Rectal smooth muscle tissue (tissue), 1 donor: ENCODE measurements around the gene CD79A.

Source experiments
- H3K27ac ChIP-seq: one replicate; pipeline ENCODE4 v1.7.0; 2013; ENCODE audit warnings: low read depth, low read length, inconsistent platforms
- H3K27me3 ChIP-seq: one replicate; pipeline ENCODE4 v1.7.0; 2013; ENCODE audit warnings: low read length; ENCODE audit not compliant: control insufficient read depth, insufficient read depth
- H3K36me3 ChIP-seq: one replicate; pipeline ENCODE4 v1.7.0; 2013; ENCODE audit warnings: low read length; ENCODE audit not compliant: control insufficient read depth, insufficient read depth
- H3K4me1 ChIP-seq: one replicate; pipeline ENCODE4 v1.7.0; 2013; ENCODE audit warnings: low read length; ENCODE audit not compliant: control insufficient read depth, insufficient read depth
- H3K4me3 ChIP-seq: one replicate; pipeline ENCODE4 v1.7.0; 2013; ENCODE audit warnings: low read length
- H3K9ac ChIP-seq: one replicate; pipeline ENCODE4 v1.7.0; 2013; ENCODE audit warnings: low read length

CD79A gene

DNA sequence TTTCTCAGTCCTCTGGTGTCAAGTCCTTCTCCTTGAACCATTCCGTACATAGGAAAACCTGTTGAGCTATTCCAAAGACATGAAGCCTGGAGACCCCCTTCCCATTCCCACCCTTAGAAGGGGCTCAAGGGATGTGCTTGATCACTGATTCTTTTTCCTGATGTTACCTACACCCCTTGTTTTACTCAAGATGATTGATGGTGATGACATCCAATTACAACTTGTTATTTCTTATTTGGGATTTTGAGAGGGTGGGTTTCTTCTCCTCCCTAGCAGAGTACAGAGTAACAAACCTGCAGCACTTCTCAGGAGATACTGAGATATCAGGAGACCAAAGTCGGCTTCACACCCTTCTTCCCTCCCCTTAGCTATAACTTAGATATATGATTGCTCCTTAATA lies 23.7 kb upstream of the CD79A start:
- Histone ChIP-seq H3K4me3 (no peak overlapping the region), H3K27me3 (peaks cover 3% of the 10 kb centered on the region), H3K9ac (no peak overlapping the region), H3K36me3 (no peaks in the 10 kb centered on the region), H3K4me1 (no peaks in the 10 kb centered on the region), H3K27ac (no peak overlapping the region)

DNA sequence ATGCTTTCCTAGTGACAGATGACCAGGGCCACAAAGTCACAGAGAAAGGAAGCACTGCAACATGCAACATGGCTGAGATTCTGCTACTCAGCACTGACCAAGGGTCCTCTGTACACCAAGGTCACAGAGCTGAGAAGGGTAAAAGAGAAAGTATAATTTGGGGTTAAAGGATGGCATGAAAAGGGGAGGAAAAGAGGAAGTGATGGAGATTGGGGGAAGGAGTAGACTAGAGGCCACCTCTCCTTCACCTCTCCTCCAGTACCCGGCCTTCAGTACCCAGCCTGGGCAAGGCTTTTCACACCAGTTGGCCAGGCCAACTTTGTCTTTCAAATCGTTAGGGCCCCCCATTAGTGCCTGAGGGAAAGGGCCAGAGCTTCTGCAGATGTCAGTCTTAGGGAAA lies 23.3 kb upstream of the CD79A start:
- H3K9ac ChIP-seq: no peak overlapping the region
- H3K27ac ChIP-seq: no peak overlapping the region
- no peaks in the 10 kb centered on the region for H3K4me1 ChIP-seq
- no peaks in the 10 kb centered on the region for H3K36me3 ChIP-seq
- peaks cover 3% of the 10 kb centered on the region for H3K27me3 ChIP-seq
- no peak overlapping the region for H3K4me3 ChIP-seq

DNA sequence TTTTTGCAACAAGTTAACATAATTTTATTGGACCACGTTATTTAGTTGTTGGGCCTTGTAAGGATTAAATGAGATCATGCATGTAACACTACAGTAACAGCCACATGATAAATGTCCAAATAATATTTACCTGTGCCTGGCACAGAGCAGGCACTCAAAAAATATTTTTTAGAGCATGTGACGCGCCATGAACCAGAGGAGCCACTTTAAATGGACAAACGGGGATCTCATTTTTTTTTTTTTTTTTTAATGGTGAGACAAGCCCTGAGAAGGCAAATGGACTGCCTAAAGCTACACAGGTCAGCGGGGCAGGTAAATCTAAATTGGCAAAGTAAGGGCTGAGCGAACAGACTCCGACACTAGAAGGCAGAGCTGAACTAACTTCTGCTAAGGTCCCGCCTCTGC lies 17.9 kb upstream of the CD79A start:
- H3K9ac ChIP-seq: no peak overlapping the region
- H3K27me3 ChIP-seq: no peaks in the 10 kb centered on the region
- peak overlapping the region; percentile 94 for H3K4me3 ChIP-seq
- H3K36me3 ChIP-seq: peaks cover 23% of the 10 kb centered on the region
- peaks cover 10% of the 10 kb centered on the region for H3K4me1 ChIP-seq
- peak overlapping the region; percentile 33 for H3K27ac ChIP-seq

DNA sequence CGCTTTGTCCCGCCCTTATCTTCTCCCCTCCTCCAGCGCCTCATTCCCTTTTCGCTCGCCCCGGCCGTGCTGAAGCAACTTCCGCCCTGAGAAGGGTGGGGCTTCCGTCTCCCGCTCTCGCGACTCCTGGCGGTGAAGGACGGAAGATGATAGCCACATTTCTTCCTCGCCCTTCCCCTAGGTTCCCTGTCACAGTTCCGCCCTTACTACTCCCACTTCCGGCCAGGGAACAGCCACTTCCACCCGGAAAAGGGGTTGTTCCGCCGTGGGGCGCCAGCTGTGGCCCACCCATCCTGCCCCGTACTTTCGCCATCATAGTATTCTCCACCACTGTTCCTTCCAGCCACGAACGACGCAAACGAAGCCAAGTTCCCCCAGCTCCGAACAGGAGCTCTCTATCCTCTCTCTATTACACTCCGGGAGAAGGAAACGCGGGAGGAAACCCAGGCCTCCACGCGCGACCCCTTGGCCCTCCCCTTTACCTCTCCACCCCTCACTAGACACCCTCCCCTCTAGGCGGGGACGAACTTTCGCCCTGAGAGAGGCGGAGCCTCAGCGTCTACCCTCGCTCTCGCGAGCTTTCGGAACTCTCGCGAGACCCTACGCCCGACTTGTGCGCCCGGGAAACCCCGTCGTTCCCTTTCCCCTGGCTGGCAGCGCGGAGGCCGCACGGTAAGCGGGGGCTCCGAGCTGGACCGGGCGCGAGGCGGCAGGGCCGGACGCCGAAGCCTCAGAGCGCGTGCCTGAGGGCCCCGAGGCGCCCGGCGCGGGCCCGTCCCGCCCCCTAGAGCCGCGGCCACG lies 17.3 kb upstream of the CD79A start, which contains the start of gene RPS19:
Gene RPS19, plus strand, starts transcription at position 638 of the 801 bp plus-strand sequence. CDS start 520 bp downstream, outside the sequence.
- H3K27ac ChIP-seq: peak within 1 kb of the TSS; percentile 97
- H3K4me1 ChIP-seq: peaks cover 10% of the 10 kb centered on the region
- H3K4me3 ChIP-seq: peak within 1 kb of the TSS; percentile 94
- H3K36me3 ChIP-seq: peaks cover 29% of the 10 kb centered on the region
- no peaks in the 10 kb centered on the region for H3K27me3 ChIP-seq
- peak within 1 kb of the TSS; percentile 99 for H3K9ac ChIP-seq

DNA sequence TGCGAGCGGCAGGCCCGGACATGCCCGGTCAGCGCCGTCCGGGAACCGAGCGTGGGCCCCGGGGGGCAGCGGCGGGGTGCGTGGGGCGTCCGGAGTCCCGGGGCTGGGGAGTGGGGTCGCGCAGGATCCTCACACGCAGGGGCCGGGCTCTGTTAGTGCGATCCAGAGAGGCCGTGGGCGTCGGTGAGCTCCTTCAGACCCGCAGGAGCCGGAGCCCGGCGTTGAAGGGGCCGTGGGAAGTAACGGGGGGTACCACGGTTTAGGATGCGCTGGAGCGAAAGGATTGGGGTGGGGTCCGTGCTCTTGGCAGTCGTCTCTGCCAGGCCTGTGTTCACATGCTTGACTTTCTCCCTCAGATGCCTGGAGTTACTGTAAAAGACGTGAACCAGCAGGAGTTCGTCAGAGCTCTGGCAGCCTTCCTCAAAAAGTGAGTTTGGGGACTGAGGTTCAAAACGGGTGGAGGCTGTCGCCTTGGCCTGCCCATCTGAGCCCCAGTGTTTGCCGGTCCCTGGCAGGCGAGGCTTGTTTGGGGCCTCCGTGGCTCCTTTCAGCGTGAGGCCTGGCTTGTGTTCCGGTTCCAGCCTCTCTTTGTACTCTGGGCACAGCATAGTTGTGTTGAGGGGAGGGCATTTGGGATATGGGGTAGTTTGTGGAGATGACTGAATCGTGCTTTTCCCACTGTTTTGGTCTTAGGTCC lies 16.5 kb upstream of the CD79A start:
- Histone ChIP-seq H3K4me3 (peak overlapping the region; percentile 94), H3K4me1 (peaks cover 10% of the 10 kb centered on the region)

DNA sequence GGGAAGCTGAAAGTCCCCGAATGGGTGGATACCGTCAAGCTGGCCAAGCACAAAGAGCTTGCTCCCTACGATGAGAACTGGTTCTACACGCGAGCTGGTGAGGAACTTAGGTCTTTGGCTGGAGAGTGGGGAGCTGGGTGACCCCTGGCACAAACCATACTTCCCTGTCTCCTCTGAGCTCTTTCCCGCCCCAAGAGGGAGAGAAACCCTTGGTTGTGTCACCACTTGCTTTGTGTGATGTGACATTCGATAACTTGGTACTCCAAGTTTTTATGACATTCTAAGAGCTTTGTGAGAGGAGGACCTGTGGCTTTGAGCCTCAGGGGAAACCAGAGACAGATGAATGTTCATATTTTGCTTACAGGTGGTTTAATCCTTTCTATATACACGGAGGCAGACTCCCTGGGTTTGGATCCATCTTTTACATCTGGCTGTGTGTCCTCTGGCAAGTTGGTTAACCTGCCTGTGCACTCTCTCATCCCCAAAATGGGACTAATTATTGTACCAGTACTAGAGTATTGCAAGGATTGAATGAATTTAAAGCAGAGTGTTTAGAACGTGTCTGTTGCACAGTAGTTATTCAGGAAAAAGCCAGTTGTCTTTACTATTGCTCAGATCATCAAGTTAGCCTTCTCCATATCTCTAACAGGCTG lies 15.8 kb upstream of the CD79A start:
- H3K4me3 ChIP-seq: peak overlapping the region; percentile 94
- peak overlapping the region; percentile 97 for H3K27ac ChIP-seq
- H3K36me3 ChIP-seq: peaks cover 31% of the 10 kb centered on the region
- H3K27me3 ChIP-seq: no peaks in the 10 kb centered on the region
- H3K9ac ChIP-seq: peak overlapping the region; percentile 99
- H3K4me1 ChIP-seq: peaks cover 10% of the 10 kb centered on the region

More for the DNA sequence above, 16.5 kb upstream of the CD79A start:
- Histone ChIP-seq H3K36me3 (peaks cover 29% of the 10 kb centered on the region), H3K9ac (peak overlapping the region; percentile 99), H3K27ac (peak overlapping the region; percentile 97), H3K27me3 (no peaks in the 10 kb centered on the region)

DNA sequence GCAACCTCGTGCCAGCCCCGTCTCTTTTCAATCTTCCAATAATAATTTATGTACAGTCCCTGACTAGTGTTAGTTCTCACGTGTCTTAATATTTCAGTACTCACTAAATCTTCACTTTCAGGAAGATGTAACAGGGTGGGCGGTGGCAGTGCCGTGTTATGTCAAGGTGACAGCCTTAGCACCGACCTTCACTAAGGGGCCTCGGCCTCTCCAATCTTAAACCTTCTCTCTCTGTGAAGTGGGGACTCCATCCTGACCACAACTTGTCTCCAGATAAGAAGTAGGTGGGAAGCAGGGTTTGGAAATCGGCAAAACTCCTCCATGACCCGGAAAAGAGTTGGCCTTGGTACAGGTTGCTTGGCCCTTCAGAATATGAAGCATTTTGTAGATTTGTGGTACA lies 15.2 kb upstream of the CD79A start:
- H3K4me3 ChIP-seq: no peak overlapping the region
- H3K9ac ChIP-seq: no peak overlapping the region
- H3K36me3 ChIP-seq: peaks cover 34% of the 10 kb centered on the region
- no peaks in the 10 kb centered on the region for H3K27me3 ChIP-seq
- H3K27ac ChIP-seq: no peak overlapping the region
- H3K4me1 ChIP-seq: peaks cover 10% of the 10 kb centered on the region

DNA sequence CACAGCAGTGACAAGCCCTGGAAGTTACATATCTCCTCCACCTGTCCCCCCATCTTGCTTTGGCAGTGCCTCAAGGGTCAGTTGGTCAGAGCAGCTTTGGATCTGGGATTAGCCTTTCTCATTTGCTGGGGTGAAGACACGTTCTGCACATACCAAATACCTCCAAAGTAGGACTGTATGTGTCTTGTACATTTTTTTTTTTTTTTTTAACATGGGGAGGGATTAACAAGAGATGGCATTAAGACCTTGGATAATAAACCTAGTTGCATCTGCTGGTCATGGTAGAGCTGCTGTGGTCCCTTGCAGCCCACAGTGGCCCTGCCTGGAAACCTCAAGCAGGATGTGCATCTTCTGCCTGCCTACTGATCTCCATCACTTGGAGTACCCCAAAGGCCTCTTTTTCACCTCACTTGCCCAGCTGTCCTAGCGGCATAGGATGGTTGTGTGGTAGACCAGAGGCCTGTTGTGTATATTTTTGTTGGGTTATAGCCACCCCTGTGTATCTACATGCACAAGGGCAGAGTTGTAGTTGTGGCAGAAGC lies 14.6 kb upstream of the CD79A start:
- Histone ChIP-seq H3K4me1 (peaks cover 10% of the 10 kb centered on the region), H3K9ac (no peak overlapping the region), H3K36me3 (peaks cover 34% of the 10 kb centered on the region), H3K27ac (no peak overlapping the region), H3K27me3 (no peaks in the 10 kb centered on the region), H3K4me3 (no peak overlapping the region)

DNA sequence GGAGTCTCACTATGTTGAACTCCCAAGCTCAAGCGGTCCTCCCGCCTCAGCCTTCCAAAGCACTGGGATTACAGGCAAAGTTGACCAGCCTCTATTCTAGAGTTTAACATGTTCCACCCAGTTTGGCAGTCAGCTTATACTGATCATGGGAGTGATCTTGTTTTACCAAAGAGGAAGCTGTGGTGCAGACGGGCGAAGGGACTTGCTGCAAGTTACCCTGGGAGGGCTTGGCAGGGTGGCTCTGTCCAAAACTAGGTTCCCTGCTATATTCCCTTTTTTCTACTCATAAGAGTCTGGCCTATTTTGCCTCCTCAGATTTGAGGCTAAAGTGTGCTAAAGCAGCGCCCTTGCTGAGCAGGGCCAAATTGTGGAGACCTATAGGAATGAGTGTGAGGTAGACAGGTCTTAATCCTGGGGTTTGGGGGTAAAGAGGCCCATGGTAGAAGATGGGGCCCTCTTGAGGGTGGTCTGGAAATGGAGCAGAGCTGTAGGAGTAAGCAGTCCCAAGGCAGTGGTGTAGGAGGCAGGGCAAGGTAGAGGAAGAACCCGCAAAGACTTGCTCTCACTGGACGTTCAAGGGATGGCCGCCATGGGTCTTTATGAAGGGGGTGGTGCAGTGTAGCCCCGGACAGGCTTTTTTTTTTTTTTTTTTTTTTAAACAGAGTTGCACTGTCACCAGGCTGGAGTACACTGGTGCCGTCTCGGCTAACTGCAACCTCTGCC lies 13.7 kb upstream of the CD79A start:
- H3K9ac ChIP-seq: no peak overlapping the region
- H3K4me1 ChIP-seq: peaks cover 10% of the 10 kb centered on the region
- H3K27me3 ChIP-seq: no peaks in the 10 kb centered on the region
- H3K27ac ChIP-seq: no peak overlapping the region
- H3K4me3 ChIP-seq: no peak overlapping the region
- H3K36me3 ChIP-seq: peaks cover 34% of the 10 kb centered on the region

DNA sequence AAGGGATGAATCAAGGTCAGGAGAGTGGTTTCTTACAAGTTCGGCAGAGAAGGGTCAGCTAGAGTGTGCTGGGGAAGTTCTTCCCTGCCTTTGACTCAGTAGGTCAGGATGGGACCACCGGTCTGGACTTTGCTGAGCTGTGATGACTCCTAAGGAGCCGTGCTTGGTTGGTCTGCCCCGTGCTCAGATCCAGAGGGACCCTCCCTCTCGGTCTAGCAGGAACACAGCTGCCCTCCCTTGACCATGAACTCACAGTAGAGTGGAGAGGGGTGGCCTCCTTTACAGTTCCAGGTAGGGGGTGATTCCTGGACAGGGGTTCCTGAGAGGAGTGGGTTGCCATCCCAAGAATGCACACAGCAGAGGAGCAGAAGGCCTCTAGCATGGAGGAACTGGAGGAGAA lies 12.7 kb upstream of the CD79A start:
- H3K27ac ChIP-seq: no peak overlapping the region
- H3K27me3 ChIP-seq: no peaks in the 10 kb centered on the region
- H3K36me3 ChIP-seq: peaks cover 38% of the 10 kb centered on the region
- H3K9ac ChIP-seq: no peak overlapping the region
- H3K4me1 ChIP-seq: peaks cover 10% of the 10 kb centered on the region
- H3K4me3 ChIP-seq: no peak overlapping the region

DNA sequence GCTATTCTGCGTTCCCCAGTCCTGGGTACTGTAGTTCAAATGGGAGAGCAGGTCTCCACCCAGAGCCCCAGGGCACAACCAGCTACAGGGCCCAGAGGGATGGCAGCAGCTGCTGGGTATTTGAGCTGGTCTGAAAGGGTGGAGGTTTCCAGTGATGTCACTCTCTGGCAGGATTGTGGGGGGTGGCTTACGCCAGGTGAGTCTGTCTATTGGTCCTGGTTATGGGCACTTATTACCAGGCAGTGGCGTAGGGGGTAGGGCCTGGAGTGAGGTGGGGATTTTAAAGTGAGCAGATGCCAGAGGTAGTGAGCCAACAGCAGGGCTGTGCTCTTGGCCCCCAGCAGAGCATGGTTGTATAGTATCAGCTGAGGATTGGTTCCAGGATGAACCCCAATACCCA lies 10.8 kb upstream of the CD79A start:
- Histone ChIP-seq H3K9ac (no peak overlapping the region), H3K36me3 (peaks cover 42% of the 10 kb centered on the region), H3K27ac (no peak overlapping the region), H3K4me1 (peaks cover 2% of the 10 kb centered on the region), H3K27me3 (no peaks in the 10 kb centered on the region), H3K4me3 (no peak overlapping the region)
